NOMO-1 treated with DMSO at 0.1 percent for 48 hours (cell line): Measurements from ENCODE around the gene IL17REL.

ENCODE experiments used
- DNase-seq: peaks from one replicate; lab custom pipeline; 2025; ENCODE audit not compliant: unreplicated experiment; lab: John Stamatoyannopoulos, UW

IL17REL gene

GRCh38 chr22:50008151-50009040, 4.2 kb downstream of the IL17REL start:
- no peak for DNase-seq

DNA sequence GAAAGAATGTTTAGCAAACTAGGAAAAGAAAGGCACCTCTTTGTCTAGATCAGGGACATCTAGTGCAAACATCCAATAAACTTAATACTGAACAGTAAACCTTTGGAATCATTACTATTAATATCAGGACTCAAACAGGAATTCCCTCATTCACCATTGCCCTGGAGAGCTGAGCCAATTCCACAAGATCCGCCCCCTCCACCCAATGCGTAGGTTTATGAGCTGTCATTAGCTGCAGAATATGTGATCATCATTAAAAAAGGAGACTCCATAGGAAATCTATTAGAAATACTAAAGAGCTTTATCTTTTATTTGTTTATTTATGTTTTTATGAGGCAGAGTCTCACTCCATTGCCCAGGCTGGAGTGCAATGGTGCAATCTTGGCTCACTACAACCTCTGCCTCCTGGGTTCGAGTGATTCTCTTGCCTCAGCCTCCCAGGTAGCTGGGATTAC, 5.5 kb downstream of the IL17REL start:
- no peak for DNase-seq

- peak; percentile 31 for DNase-seq
These were observed 7.6 kb downstream of the IL17REL start for GRCh38 chr22:50004918-50005317.

GRCh38 chr22:50002791-50003190, 9.8 kb downstream of the IL17REL start:
- DNase-seq = no peak

GRCh38 chr22:50001388-50002231, 11.0 kb downstream of the IL17REL start:
- DNase-seq = no peak

DNA sequence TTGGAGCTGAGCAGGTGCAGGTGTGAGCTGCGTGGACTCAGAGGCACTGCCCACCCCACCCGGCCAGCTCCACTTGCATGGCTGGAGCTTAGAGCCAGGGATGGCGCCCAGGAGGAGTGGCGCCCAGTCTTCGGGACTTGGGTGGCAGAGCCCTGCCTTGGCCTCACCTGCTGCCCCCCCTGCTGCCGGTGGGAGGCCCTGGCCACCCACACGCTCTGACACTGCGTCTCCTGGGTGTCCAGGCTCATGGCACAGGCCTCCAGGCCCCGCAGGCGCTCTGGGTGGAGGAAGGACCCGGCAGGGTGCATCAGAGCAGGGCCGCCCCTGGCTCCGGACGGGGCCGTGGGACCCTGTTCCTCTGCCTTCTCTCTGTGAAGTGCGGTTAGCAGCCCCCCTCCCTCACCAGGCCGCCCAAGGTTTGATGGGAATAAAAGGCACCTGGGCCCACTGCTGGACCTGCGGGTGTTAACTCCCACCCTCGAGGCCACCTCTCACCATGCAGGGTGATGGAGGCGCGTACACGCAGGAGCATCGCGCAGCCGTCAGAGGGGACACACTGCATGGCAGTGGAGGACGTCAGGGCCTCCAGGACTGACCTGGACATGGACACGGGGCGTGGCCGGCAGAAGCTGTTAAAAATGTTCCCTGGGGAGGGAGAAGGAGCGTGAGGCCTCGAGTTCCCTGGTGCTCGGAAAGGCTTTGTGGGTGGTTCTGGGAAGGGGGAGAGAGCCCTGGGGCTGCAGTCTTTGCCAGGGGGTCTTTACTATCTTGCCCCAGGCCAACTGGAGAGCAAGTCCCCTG, 11.8 kb downstream of the IL17REL start:
- DNase-seq = no peak

DNA sequence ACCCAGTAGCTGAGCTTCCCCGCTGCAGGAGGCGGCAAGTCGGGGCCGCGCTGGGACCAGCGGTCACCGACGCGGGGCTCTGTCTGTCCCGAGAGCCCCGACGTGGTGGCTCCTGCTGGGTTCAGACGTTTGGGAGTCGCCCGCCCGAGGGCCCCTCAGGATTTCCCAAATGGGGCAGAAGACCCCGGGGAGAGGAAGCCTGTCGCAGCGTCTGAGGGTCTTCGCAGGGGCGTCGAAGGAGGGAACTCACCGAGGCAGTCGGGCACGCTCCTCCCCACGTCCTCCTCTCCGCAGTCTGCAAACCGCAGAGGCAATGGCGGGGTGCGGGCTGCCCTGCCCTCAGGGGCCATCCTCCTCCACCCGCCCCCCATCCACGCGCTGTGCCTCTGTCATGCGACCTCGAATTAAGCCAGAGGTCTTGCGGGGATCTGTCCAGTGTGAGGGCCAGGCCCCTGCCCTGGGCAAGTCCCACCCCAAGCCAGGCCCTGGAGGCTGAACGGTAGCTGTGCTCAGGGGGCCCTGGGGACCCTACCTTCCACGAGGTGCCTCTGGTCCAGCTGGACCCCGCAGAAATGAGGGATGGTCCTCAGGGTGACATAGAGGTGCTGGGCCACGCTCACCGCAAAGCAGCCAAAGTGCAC, 12.5 kb downstream of the IL17REL start:
- no peak for DNase-seq

DNA sequence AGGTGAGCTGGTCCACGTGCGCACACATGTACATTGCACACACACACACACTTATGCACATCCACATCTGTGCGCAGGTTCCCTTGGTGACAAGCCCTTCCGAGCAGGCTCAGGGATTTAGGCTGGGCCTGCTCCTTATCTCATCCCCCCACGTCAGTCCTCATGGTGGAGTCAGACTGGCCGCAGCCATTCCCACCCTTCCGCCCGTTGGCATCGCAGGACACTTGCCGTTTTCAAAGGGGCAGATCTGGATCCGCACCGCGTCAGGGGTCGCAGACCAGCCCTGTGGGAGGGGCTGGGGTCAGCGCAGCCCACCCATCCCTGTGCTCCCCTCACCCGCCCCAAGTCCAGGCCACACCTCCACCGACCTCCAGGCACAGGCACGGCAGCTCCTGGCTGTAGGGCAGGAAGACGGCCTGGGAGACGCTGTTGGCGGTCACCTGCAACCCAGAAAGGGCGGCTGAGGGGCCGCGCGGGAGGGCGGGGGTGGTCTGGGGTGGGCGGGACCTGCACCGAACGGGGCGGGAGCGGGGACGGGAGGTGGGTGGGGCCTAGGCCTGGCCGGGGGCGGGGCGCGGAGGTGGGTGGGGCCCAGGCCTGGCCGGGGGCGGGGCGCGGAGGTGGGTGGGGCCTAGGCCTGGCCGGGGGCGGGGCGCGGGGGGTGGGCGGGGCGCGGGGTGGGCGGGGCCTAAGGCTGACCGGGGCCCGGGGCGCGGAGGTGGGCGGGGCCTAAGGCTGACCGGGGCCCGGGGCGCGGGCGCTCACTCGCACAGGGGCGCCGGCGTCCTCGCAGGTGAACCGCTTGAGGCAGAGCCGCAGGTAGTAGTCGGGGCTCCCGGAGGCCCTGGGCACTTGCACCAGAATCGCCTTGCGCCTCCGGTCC, 13.3 kb downstream of the IL17REL start:
- DNase-seq = no peak

GRCh38 chr22:49998718-49999062, 13.9 kb downstream of the IL17REL start:
- no peak for DNase-seq

DNA sequence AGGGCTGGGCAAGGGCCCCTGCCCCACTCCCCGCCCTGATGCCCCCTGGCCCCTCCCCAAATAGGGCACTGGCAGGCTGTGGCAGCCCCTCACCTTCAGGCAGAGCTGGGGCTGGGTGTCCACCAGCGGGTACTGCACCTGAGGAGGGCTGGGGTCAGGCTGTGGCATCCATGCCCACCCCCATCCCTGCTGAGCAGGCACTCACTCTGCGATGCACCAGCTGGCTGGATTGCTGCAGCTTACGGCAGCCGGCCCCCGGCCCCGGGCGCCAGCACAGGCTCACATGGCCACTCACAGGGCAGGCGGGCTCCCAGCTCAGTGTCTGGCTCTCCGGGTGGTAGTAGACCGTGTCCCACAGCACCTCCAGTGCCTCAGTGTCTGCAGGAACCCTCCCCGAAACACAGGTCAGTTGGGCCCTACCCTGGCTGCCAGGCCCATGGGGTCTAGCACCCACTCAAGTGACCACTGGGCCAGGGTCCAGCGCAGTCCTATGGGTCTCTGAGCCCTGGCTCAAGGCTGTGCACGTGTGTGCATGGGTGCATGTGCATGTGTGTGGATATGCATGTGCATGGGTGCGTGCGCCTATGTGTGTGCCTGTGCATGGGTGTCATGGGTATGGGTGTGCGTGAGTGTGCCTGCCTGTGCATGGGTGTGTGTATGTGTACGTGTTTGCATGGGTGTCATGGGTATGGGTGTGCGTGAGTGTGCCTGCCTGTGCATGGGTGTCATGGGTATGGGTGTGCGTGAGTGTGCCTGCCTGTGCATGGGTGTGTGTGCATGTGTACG, 14.4 kb downstream of the IL17REL start:
- no peak for DNase-seq

GRCh38 chr22:49997251-49997599, 15.3 kb downstream of the IL17REL start:
- DNase-seq = no peak

- no peak for DNase-seq
These were observed 15.9 kb downstream of the IL17REL start for GRCh38 chr22:49996518-49997250.

- DNase-seq = no peak
These were observed 16.4 kb downstream of the IL17REL start for GRCh38 chr22:49996119-49996517.

GRCh38 chr22:49995361-49996118, 17.0 kb downstream of the IL17REL start:
- DNase-seq = no peak

DNA sequence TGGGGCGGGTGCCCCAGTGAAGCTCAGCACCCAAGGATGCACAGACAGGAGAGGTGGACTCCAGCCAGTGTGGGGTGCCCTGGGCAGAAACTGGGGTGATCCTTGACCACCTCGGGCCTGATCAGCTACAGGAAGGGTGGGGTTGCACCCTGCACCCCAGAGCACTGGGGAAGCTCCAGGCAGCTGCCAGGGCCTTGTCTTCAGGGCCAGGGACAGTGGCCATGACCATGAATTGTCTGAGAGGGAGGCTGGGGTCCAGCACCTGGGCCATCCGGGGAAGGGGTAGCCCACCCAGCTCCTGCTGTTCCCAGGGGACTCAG, 17.6 kb downstream of the IL17REL start:
- DNase-seq = no peak

DNA sequence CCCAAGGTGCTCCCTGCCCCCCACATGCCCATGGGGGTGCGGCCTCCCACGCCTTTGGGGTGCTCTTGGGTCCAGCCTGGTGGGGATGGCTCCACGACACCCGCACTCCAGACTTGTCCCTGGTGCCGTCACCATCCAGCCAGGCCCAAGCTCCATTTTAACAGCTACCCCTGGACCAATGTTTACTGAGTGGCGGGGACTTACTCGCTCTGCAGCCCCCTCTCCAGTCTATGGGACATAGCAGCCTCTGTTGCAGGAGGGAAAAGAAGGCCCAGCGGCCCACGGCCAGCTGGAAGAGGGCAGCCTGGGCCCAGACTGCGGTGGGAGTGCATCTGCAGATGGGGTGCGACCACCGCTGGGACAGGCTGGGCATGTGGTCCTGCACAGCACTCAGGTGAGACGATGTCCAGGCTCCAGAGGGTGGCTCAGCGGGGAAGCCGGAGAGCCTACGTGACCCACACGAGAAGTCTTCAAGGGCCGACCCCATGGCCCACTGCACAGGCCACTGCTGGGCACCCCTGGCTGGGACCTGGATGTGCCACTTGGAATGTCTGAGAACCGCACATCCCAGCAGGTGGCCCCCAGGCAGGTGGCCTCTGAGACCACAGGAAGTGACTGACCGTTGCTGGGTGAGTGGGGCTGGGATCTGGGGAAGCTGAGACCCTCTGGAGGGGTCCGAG, 18.1 kb downstream of the IL17REL start:
- no peak for DNase-seq

DNA sequence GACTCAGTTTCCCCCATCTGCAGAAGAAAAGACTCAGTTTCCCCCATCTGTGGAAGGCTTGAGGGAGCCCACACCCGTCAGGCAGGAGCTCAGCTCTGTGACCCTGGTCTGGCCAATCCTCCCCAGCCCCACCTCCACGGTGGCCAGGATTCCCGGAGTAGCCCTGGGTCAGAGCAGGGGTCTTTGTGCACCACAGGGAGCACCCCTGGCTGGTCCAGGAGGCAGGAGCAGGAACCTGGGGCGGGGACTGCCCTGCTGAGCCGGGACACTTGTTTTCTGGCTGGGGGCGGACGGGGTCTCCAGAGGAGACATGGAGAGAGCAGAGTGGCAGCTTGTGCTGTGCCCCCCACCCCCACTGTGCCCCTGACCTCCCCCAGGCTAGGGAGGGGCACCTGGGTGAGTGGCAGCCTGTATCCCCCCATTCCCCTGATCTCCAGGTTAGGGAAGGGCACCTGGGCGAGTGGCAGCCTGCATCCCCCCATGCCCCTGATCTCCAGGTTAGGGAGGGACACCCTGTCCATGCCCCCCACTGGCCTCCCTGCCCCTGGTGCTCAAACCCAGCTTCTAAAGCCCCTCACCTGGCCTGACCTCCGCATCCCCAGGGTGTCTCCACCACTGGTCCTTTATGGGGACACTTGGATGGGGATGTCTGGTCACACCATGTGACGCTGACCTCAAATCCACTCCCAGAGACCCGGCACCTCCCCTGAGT, 18.8 kb downstream of the IL17REL start:
- DNase-seq = no peak
